ENCODE measurements around the gene TMEM97.
A peak's percentile ranks its signal among the peaks of the same experiment; 100 is the strongest.

The TMEM97 gene

DNA sequence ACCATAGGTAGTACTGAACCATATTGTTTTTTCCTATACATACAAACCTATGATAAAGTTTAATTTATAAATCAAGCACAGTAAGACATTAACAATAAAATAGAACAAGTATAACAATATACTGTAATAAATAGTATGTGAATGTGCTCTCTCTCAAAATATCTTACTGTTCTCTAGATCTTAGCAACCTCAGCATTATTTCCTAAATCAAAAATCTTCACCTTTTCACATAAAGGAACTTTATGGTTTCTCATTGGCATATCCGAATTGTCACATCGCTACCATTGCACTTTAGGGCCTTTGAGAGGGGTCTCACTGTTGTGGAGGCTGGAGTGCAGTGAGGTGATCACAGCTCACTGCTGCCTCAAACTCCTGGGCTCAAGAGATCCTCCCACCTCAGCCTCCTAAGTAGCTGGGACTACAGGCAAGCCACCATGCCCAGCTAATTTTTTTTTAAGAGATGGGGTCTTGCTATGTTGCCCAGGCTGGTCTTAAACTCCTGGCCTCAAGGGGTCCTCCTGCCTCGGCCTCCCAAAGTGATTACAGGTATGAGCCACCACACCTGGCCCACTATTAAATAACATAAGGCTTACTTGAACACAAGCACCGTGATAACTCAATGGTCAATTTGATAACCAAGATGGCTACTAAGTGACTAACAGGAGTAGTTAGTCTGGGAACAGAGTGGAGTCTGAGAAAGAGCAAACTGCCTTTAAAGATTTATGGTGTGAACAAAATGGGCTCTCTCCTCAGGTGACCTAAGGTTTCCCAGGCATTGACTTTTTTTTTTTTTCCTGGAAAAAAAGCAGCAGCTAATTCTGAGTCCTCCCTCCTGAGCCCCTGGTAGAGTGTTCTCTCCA, 2.9 kb upstream of the TMEM97 start:
- DNase-seq (ENCODE audit: insufficient read length, low spot score), result no peak
- no peak for FAIRE-seq

- DNase-seq (ENCODE audit: insufficient read length, low spot score) (no peak), FAIRE-seq (no peak)
Measured at GRCh38 chr17:28317099-28317965, 1.7 kb upstream of the TMEM97 start.

- no peak for DNase-seq (ENCODE audit: insufficient read length, low spot score)
- FAIRE-seq, result no peak
Measured at GRCh38 chr17:28317966-28318758, 838 bp upstream of the TMEM97 start.

- no peak for FAIRE-seq
- DNase-seq (ENCODE audit: insufficient read length, low spot score), result no peak
Measured at GRCh38 chr17:28319598-28319935, 567 bp downstream of the TMEM97 start.

GRCh38 chr17:28320215-28321061, 1.4 kb downstream of the TMEM97 start:
- no peak for FAIRE-seq
- DNase-seq (ENCODE audit: insufficient read length, low spot score), result no peak

DNA sequence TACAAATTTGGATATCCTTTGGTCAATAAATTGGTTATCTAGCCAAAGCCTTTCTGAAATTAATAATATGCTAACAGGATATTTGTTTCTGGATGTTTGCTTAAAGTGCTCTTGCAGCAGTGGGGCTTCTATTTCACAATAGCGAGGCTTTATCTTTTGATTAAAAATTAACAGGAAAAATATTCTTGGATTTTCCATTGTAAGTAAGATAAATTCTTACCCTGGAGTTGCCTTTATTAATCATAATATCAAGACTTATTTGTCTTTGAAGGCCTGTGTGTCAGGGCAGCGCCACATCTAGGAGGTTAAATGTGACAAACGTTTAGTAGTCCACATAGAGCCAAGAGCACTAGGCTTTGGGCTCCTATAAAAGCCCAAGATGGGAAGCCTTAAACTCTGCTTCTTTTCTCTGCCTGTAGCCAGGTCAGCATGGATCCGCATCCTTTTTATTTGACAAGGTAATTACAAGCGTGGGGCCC, 5.3 kb downstream of the TMEM97 start:
- FAIRE-seq (no peak), DNase-seq (ENCODE audit: insufficient read length, low spot score) (no peak)

GRCh38 chr17:28324781-28325180, 5.8 kb downstream of the TMEM97 start:
- no peak for FAIRE-seq
- DNase-seq (ENCODE audit: insufficient read length, low spot score), result no peak

GRCh38 chr17:28325211-28325610, 6.2 kb downstream of the TMEM97 start:
- DNase-seq (ENCODE audit: insufficient read length, low spot score) (no peak), FAIRE-seq (no peak)

GRCh38 chr17:28326114-28326513, 7.1 kb downstream of the TMEM97 start:
- FAIRE-seq (no peak), DNase-seq (ENCODE audit: insufficient read length, low spot score) (no peak)

GRCh38 chr17:28327031-28327607, 8.1 kb downstream of the TMEM97 start:
- FAIRE-seq (peak; percentile 9), DNase-seq (ENCODE audit: insufficient read length, low spot score) (no peak)

DNA sequence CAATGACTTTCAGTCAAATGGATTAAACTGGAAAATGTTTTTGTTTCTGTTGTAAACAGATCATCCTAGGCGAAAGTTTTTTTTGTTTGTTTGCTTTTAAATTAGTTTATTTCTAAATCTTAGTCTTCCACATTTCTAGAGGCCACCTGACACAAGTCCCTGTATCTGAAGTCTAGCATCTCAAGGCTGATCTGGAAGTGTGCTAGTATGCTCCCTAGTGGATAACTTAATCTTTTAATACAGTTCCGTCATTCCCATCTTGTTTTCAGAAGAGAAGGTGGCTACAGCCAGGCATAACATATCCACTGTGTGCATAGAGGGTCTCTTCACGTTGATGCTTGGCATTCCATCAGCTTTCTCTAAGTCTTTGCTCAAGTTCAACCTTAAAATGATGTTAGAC, 8.7 kb downstream of the TMEM97 start:
- DNase-seq (ENCODE audit: insufficient read length, low spot score) (peak; percentile 35), FAIRE-seq (no peak)

DNA sequence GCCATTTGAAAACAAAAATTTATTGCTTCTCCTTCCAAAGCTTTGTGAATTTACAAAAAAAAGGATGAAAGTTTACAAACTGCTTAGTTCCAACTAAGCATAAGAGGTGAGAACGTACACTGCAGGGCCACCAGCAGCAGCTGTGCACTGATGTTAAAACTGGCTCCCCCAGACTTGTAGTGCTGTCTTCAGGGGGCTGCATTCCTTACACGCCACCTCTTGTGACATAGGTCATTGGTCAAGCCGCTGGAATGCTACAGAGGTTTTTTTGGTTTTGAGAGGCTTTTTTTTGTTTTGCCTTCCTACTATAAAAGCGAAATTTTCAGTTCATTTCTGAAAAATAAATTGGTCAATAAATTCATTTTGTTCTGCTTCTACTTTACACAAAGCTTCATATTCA, 9.3 kb downstream of the TMEM97 start:
- FAIRE-seq, result no peak
- no peak for DNase-seq (ENCODE audit: insufficient read length, low spot score)

- FAIRE-seq, result no peak
- no peak for DNase-seq (ENCODE audit: insufficient read length, low spot score)
Measured at GRCh38 chr17:28330671-28331070, 11.7 kb downstream of the TMEM97 start.

GRCh38 chr17:28331891-28332420, 13.0 kb downstream of the TMEM97 start:
- FAIRE-seq, result no peak

GRCh38 chr17:28333083-28333746, 14.2 kb downstream of the TMEM97 start:
- FAIRE-seq (no peak), DNase-seq (ENCODE audit: insufficient read length, low spot score) (no peak)

More at GRCh38 chr17:28331891-28332420, 13.0 kb downstream of the TMEM97 start:
- DNase-seq (ENCODE audit: insufficient read length, low spot score), result no peak

DNA sequence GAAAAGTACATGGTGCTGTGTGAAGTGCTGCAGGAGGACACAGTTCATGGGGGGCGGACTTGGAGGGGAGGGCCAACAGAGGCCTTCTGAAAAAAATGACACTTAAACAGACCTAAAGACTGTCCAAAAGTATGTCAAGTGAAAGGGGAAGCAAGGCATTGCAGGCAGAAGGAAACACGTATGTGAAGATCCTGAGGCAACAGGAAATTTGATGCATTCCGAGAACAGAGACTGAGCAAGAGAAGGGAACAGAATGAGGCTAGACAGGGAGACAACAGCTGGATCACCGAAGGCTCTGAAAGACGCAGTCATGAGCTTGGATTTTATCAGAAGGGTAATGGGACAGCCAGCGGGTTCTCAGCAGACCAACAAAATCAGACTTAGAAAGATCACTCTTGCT, 15.2 kb downstream of the TMEM97 start:
- DNase-seq (ENCODE audit: insufficient read length, low spot score) (no peak), FAIRE-seq (no peak)

GRCh38 chr17:28334666-28335200, 15.7 kb downstream of the TMEM97 start:
- FAIRE-seq, result no peak
- no peak for DNase-seq (ENCODE audit: insufficient read length, low spot score)

GRCh38 chr17:28335201-28335958, 16.4 kb downstream of the TMEM97 start, which contains the start of the genes IFT20 and TNFAIP1:
Gene IFT20, minus strand, starts transcription at chr17:28335472. Its CDS starts 3,487 bp downstream, at chr17:28331985.
Gene TNFAIP1, plus strand, starts transcription at chr17:28335761. Its CDS starts 3,761 bp downstream, at chr17:28339522.
- peak; percentile 98 for DNase-seq (ENCODE audit: insufficient read length, low spot score)
- peak; percentile 93 for FAIRE-seq
